ENCODE results near the gene SDK1.
"Not testable (repeated sequence)": the region's sequence is repeated elsewhere in the genome, so short reads cannot be mapped to it uniquely, and the experiment has no call there.

SDK1 gene

DNA sequence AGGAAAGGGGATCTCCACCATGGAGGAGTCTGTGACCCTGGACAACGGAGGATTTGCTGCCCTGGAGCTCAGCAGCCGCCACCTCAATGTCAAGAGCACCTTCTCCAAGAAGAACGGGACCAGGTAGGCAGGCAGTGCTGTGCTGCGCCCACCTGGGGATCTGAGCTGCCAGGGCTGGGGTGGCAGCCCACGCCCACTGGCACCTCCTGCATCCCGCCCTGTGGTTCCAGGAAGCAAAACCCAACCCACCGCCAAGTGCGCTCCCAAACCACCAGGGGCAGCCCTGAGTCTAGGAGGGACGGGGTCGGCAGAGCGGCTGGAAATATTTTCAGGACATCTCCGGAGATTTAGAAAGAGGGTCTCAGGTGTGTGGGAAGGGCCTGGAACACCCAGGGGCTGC, 940.7 kb downstream of the SDK1 start:
- DNase-seq: no peak

- no peak for DNase-seq
Measured at GRCh38 chr7:4242706-4243105, 941.7 kb downstream of the SDK1 start.

DNA sequence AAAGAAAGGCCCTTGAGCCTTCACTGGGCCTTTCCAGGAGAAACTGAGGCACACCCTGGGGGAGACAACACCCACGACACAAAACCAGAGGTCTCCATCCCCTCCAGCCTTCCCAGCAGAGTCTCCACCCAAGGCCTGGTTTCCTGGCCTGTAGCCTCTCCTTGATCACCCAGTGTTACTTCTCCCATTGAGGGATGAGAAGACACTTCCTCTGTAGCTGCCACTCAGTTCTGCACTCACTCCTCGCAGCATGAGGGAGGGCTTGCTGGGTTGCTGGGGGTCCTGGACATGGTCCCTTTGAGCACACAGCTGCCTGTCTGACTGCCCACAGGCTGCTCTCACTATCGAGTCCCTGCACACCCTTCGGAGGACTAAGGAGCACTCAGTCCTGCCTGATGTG, 943.0 kb downstream of the SDK1 start:
- no peak for DNase-seq

GRCh38 chr7:4244635-4245034, 943.6 kb downstream of the SDK1 start:
- DNase-seq: no peak

- no peak for DNase-seq
Measured at GRCh38 chr7:4245135-4245865, 944.2 kb downstream of the SDK1 start.

DNA sequence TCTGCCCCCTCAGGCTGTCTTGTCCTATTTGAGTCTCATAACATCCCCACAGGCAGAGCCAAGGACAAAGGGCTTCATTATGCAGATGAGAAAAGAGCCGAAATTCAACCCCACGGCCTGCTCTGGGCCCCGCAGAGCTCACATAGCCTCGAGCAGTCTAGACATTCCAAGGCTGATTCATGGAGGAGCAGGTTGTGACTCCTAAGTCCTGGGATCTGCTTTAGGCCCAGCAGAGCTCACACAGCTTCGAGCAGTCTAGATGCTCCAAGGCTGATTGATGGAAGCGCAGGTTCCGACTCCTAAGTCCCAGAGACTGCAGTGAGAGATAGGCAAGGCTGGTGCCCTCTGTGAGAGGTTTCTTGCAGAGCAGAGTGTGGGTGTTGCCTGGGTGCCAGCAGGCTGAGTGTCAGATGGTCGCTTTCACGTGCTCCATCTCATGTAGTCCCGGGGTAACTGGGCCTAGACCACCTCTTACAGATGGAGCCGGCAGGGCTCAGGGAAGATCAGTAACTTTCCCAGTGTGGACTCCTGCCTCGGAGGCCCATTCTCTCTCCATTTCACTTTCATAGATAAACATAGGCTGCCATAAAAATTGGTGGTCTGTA, 944.9 kb downstream of the SDK1 start:
- no peak for DNase-seq

DNA sequence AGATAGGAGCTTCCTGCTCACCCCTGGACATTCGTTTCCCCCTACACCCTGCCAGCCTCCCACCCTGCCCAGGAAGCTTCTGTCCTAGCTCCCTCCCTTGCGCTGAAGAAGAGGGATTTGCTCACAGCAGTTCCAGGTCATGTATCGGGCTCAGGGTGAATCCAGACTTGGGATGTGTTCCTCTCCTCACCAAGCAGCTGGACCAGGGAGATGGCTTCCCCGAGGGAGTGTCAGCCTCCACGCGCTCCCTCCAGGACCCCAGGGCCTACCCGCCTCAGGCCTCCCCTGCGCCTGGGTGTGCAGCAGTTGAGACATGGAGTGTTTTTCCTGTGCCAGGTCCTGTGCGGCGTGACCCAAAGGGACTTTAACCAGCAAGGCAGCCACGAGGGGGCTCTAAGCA, 945.5 kb downstream of the SDK1 start:
- DNase-seq: no peak

DNA sequence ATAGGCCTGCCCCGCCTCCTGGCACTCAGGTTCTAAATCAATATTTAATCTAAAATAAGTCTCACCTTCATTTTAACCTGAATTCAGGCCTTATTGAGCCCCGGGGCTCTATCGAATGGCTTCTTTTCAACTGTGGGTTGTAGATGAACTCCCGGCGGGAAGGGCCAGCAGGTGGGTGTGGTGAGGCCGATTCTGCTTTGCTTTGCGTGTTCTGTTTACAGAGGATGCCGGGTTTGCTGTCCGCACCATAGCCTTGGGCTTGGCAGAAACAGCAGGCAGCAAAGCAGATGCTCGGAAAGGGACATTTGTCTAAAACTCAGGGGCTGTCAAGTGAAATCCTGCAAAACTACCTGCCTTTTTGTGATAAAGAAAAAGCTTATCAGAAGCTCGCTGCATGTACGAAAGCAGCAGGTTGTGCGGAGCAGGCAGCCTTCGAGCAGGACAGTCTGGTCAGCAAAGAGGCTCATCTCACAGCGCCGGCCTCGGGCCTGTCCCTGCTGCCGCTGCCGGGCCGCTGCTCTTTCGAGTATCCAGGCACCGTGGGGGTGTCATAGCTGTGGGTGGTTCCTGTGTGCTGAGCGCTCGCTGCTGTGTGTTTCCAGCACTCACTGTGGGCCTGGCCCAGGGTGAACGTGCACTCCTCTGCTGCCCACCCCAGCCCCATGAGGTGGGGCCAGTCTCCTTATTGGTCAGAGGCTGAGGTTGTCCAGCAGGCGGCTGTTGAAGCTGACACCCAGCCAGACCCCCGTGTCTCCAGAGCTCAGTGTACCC, 946.2 kb downstream of the SDK1 start:
- no peak for DNase-seq

DNA sequence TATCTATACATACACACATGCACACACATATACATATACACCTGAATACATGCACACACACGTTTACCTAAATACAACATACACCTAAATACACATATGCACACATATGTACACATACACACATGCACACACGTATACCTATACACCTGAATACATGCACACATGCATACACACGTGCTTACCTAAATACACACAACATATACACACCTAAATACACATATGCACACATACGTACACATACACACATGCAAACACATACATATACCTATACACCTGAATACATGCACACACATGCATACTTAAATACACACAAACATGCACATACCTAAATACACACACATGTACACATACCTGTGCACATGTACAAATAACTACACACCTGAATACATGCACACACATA, 947.2 kb downstream of the SDK1 start:
- no peak for DNase-seq

GRCh38 chr7:4249241-4249640, 948.2 kb downstream of the SDK1 start:
- no peak for DNase-seq

DNA sequence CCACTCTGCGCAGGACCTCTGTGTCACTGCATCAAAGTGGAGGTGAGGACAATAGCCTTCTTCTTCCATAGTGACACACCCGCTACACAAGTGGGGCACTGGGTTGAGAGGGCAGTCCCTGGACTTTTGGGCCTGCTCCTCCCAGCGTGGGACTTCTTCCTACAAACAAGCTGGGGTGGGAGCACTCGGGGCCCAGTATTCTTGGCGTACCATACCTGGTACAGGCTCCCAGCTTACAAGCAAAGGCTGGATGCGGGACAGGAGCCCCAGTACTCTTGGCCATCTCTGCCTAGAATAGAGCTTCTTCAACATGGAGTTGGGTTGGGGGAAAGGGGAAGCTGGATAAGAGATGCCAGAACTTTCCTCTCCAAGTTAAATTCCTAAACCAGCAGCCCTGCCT, 954.3 kb downstream of the SDK1 start:
- DNase-seq: no peak

DNA sequence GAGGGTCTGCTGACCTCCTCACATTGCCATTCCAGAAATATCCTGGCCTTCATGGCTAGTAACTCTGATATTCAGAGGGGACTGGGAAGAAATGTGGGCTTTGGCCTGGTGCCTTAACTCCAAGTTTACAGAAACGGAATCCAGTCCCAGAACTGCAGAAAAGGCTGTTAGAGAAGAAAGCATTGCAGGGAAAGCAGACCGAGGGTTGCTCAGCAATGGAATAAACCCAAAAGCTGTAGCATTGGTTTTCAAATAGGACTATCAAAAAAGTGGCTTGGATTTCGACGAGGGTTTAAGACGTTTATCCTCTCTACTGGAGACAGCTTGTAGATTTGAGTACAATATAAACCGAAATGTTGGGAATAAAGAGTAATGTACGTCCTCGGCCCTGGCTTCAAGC, 955.2 kb downstream of the SDK1 start:
- DNase-seq: no peak

GRCh38 chr7:4257146-4258111, 956.4 kb downstream of the SDK1 start:
- DNase-seq: no peak

GRCh38 chr7:4260116-4260515, 959.1 kb downstream of the SDK1 start:
- not testable (repeated sequence) for DNase-seq

DNA sequence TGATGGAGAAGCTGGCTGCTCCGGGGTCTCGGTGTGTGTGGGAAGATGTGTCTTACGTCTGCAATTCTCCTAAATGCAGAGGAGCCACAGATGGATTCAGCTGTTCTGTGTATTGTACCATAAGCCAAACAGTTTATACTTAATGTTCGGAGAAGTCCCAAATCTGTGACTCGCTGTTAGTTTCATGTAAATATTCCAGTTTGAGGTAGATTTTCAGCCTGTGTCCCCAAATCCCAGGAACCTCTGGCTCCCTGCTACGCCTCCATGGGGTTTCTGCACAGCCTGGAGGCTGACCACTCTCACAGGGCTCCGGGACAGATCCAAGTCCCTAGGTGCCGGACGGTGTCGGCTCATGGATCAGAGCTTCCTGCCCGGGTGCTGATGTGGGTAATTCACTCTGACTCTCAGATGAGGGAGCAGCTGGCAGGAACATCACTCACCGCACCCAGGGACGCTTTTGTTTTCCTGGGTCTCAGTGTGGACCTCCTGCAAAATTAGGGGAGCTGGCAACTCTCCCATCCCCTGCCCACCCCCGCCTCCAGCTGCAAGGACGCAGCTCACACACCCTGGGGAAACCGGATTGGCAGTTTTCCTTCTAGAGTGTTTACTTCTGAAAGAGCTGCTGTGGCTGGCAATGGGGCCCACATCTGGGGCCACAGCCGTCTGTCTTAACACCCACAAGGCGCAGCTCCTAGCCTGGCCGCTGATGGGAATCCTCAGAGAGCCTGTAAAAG, 960.0 kb downstream of the SDK1 start:
- no peak for DNase-seq

GRCh38 chr7:4261601-4261960, 960.5 kb downstream of the SDK1 start:
- DNase-seq: no peak

DNA sequence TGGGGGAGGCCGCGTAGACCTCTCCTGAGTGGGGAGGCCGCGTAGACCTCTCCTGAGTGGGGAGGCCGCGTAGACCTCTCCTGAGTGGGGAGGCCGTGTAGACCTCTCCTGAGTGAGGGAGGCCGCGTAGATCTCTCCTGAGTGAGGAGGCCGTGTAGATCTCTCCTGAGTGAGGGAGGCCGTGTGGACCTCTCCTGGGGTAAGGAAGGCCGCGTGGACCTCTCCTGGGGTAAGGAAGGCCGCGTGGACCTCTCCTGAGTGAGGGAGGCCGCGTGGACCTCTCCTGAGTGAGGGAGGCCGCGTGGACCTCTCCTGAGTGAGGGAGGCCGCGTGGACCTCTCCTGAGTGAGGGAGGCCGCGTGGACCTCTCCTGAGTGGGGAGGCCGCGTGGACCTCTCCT, 963.2 kb downstream of the SDK1 start:
- not testable (repeated sequence) for DNase-seq

- DNase-seq: no peak
Measured at GRCh38 chr7:4265066-4265465, 964.0 kb downstream of the SDK1 start.

- DNase-seq: no peak
Measured at GRCh38 chr7:4265676-4266075, 964.6 kb downstream of the SDK1 start.

DNA sequence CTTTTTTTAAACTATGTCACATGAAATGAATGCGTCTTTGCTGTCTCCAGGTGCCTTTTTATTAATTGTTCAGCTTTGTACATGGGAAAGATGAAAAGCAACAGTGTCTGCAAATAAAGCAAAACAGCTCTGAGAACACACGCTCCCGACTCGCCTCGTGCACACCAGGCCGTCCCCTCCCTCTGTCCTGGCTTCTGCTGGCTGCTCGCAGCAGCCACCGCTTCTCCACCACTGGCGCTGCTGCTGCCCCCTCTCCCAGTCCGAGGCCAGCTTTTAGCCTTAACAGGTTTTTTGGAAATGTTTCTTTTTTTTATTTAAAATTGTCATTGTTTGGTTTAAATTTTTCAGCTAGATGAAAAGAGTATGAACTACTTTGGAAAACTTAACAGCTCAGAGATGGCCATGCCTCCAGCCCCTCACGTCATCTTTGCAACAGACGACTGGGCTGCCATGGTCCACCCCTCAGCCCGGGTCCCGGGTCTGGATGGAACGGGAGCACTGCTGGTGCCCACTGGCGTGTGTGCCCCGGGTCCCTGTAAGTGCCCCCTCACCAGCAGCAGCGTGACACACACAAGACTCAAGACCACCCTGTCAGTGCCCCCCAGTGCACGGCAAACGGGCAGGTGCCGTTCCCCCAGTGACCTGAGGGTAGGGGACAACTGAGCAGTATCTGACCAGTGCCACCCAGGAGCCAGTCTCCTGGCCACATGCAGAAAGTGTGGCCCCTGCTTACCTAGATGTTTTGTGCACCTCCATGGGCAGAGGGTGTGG, 965.4 kb downstream of the SDK1 start:
- no peak for DNase-seq

GRCh38 chr7:4267341-4268039, 966.4 kb downstream of the SDK1 start:
- no peak for DNase-seq
